ENCODE results near the gene PKP4. TPM values are rescaled to one million over a fixed set of nuclear protein-coding genes. Genes with fewer than 3 reads are reported as not detected.

The PKP4 gene
- total and polyA plus RNA-seq, 2 of the 8 experiments (the other 6 are each of a cell fraction or from before 2014, with no cell fraction given), result 48.2 to 88.0 TPM

GRCh38 chr2:158459161-158460003 lies 2.6 kb downstream of the PKP4 start:
- Histone ChIP-seq H4K8ac (ENCODE audit: extremely low read depth, insufficient read depth, low read length) (no peak overlapping the region), H4K5ac (ENCODE audit: insufficient read length, low read depth, low read length) (no peak overlapping the region), H3K27me3 (replicated peaks in 1 of 4; ENCODE audit: control insufficient read depth in 3 of 4, extremely low read depth in 1 of 4, insufficient read depth in 3 of 4, low read length in 3 of 4) (no peaks in the 10 kb centered on the region), H4K91ac (replicated peaks; ENCODE audit: insufficient read length, low read length) (no peak overlapping the region), H3K18ac (ENCODE audit: extremely low read depth, low read length) (no peak overlapping the region), H2BK120ac (replicated peaks; ENCODE audit: low read depth, low read length) (no peak overlapping the region), H3K14ac (ENCODE audit: insufficient read length) (no peak overlapping the region), H3K27ac (ENCODE audit: low read depth, low read length) (no peak overlapping the region), H3K56ac (replicated peaks; ENCODE audit: insufficient read length, low read depth, low read length) (no peak overlapping the region), H2BK12ac (ENCODE audit: low read depth, low read length) (no peak overlapping the region), H3K79me1 (ENCODE audit: low read depth, low read length) (peaks cover 4% of the 10 kb centered on the region; the same call in 1 of the 2 replicates), H3K23me2 (ENCODE audit: low read depth, low read length) (peaks cover 12% of the 10 kb centered on the region; the same call in 1 of the 2 replicates), H2BK20ac (ENCODE audit: low read length) (no peak overlapping the region), H3K9me3 (ENCODE audit: insufficient read depth in 2 of 2, low read depth in 1 of 2, low read length in 1 of 2) (no peaks in the 10 kb centered on the region), H3K79me2 (ENCODE audit: control insufficient read depth in 1 of 2, insufficient read depth in 2 of 2, low read length in 2 of 2) (peaks cover 16 to 63% of the 10 kb centered on the region in 2 experiments), H2BK5ac (ENCODE audit: low read depth, low read length) (no peak overlapping the region), H2AFZ (ENCODE audit: low read length) (no peak overlapping the region), H2AK5ac (ENCODE audit: low read depth, low read length) (no peak overlapping the region), H3K4ac (replicated peaks; ENCODE audit: insufficient read length, low read depth, low read length) (no peak overlapping the region), H3K23ac (ENCODE audit: insufficient read length) (no peak overlapping the region), H3K4me1 (replicated peaks in 1 of 4; ENCODE audit: control insufficient read depth in 3 of 4, insufficient read depth in 4 of 4, low read length in 3 of 4) (peaks cover 2 to 8% (median 6%) of the 10 kb centered on the region in 4 experiments; a peak in 5 of 7 replicates), H4K20me1 (replicated peaks in 1 of 2; ENCODE audit: control insufficient read depth in 1 of 2, insufficient read depth in 2 of 2, low read length in 2 of 2) (peaks cover 11 to 15% of the 10 kb centered on the region in 2 experiments), H3K4me3 (ENCODE audit: extremely low read depth in 1 of 4, insufficient read depth in 2 of 4, low read depth in 3 of 4, low read length in 4 of 4) (peak overlapping the region in 3 of 4 experiments; percentile 77 to 90 (median 79); a peak in 3 of 8 replicates), H3K36me3 (ENCODE audit: control insufficient read depth in 2 of 4, insufficient read depth in 4 of 4, low read length in 3 of 4) (no peaks in the 10 kb centered on the region), H3K4me2 (ENCODE audit: insufficient read depth in 1 of 2, low read depth in 2 of 2, low read length in 2 of 2) (peak overlapping the region; percentile 84 to 94), H3K9ac (replicated peaks in 1 of 4; ENCODE audit: extremely low read depth in 1 of 4, low read depth in 3 of 4, low read length in 3 of 4) (peak overlapping the region in 1 of 4 experiments; percentile 36; a peak in 1 of 7 replicates), H2BK15ac (ENCODE audit: low read length) (no peak overlapping the region)
- CTCF ChIA-PET (ENCODE audit: partially characterized antibody), result interaction anchor here (0.7 to 3.4 kb wide), 11 partner anchors 8 to 426 kb away, joined by 3 to 13 read pairs (median 4); no protein-coding TSS in a partner anchor
- DNase-seq (ENCODE audit: low read depth in 1 of 2, low spot score in 2 of 2) (no peak), FAIRE-seq (no peak)
- POLR2A ChIA-PET (ENCODE audit: partially characterized antibody), result interaction anchor here (0.7 to 3.1 kb wide), 5 partner anchors 9 to 46 kb away, joined by 3 to 16 read pairs (median 4); no protein-coding TSS in a partner anchor
- TF ChIP-seq RXRA (IDR thresholded peaks at IDR 0.05; ENCODE audit: insufficient read depth, low read depth, low read length) (no peak), SIX5 (IDR thresholded peaks at IDR 0.05; ENCODE audit: low read depth, low read length) (no peak), CHD2 (IDR thresholded peaks at IDR 0.05; ENCODE audit: low read length) (no peak), CTCF (IDR thresholded peaks at IDR 0.05; ENCODE audit: control extremely low read depth in 1 of 3, insufficient read depth in 1 of 3, low read depth in 1 of 3, low read length in 3 of 3) (no peak), NRF1 (IDR thresholded peaks at IDR 0.05; ENCODE audit: low read depth, low read length) (no peak), POLR2A (IDR thresholded peaks at IDR 0.05; ENCODE audit: control extremely low read depth in 1 of 2, low read depth in 2 of 2, low read length in 2 of 2) (no peak), KDM4A (IDR thresholded peaks at IDR 0.05; ENCODE audit: low read depth, low read length, severe bottlenecking) (no peak), HDAC6 (IDR thresholded peaks at IDR 0.05; ENCODE audit: low read depth, low read length) (no peak), KDM5A (IDR thresholded peaks at IDR 0.05; ENCODE audit: low read length) (no peak)
- WGBS, 2 experiments (ENCODE audit: extremely low coverage in 1 of 2, insufficient coverage in 1 of 2, insufficient read length in 1 of 2, insufficient replicate concordance in 2 of 2, low coverage in 1 of 2, low lambda C conversion rate in 2 of 2, missing lambda C conversion rate in 1 of 2), result 50% methylated on average over 9 of the region's 9 CpGs; no CpG with 5 or more reads in 1 of the 2 experiments
